GM19395 (cell line): ENCODE results near the gene EFCAB8.

Experiments used
- ATAC-seq: cut with Tn5 transposase; IDR thresholded peaks from one replicate; pipeline ENCODE4 v1.9.1; 2021; ENCODE audit warnings: mild to moderate bottlenecking, moderate library complexity; ENCODE audit not compliant: unreplicated experiment

Gene EFCAB8

GRCh38 chr20:32982617-32983458 lies 124.1 kb downstream of the EFCAB8 start:
- no peak for ATAC-seq

GRCh38 chr20:32983459-32984112 lies 124.9 kb downstream of the EFCAB8 start:
- no peak for ATAC-seq

- ATAC-seq, result no peak
Measured at GRCh38 chr20:32984196-32984595, 125.5 kb downstream of the EFCAB8 start.

GRCh38 chr20:32984631-32985354 lies 126.1 kb downstream of the EFCAB8 start:
- no peak for ATAC-seq

- ATAC-seq, result no peak
Measured at GRCh38 chr20:32985596-32985995, 126.9 kb downstream of the EFCAB8 start.

GRCh38 chr20:32986331-32986966 lies 127.7 kb downstream of the EFCAB8 start:
- ATAC-seq, result no peak

- ATAC-seq, result no peak
Measured at GRCh38 chr20:32987044-32987825, 128.5 kb downstream of the EFCAB8 start.

GRCh38 chr20:32988008-32988407 lies 129.3 kb downstream of the EFCAB8 start:
- ATAC-seq, result no peak

GRCh38 chr20:32989507-32990283 lies 131.0 kb downstream of the EFCAB8 start:
- no peak for ATAC-seq

- ATAC-seq, result no peak
Measured at GRCh38 chr20:32990426-32990825, 131.7 kb downstream of the EFCAB8 start.

GRCh38 chr20:32991383-32991782 lies 132.7 kb downstream of the EFCAB8 start:
- no peak for ATAC-seq

GRCh38 chr20:32991792-32992641 lies 133.3 kb downstream of the EFCAB8 start:
- no peak for ATAC-seq

- ATAC-seq, result no peak
Measured at GRCh38 chr20:32993496-32994050, 134.8 kb downstream of the EFCAB8 start.

- no peak for ATAC-seq
Measured at GRCh38 chr20:32995802-32996201, 137.1 kb downstream of the EFCAB8 start.

GRCh38 chr20:32997431-32997830 lies 138.7 kb downstream of the EFCAB8 start:
- no peak for ATAC-seq

- no peak for ATAC-seq
Measured at GRCh38 chr20:32999603-33000250, 141.0 kb downstream of the EFCAB8 start.

GRCh38 chr20:33000802-33001466 lies 142.2 kb downstream of the EFCAB8 start:
- ATAC-seq, result no peak
